Thoracic aorta (tissue), 2 donors: Measurements from ENCODE around the gene RDH12. TPM values are rescaled to one million over a fixed set of nuclear protein-coding genes. Genes with fewer than 3 reads are reported as not detected.
"Not testable (repeated sequence)": the region's sequence is repeated elsewhere in the genome, so short reads cannot be mapped to it uniquely, and the experiment has no call there.

Source experiments
- ATAC-seq: fragments of 150-250 bp; one replicate; pipeline ENCODE4 v1.8.0; 2017; ENCODE audit warnings: low read depth; ENCODE audit not compliant: insufficient number of reproducible peaks, low FRiP score
- DNase-seq: peaks from one replicate; pipeline ENCODE4 v3.0.0-alpha.2; 2020; ENCODE audit warnings: low spot score
- H3K27ac ChIP-seq, 2 donors: fragments of 200-600 bp; sonication (generic); 1 replicate in 1 of 2; 2 replicates in 1 of 2; pipeline ENCODE4 v1.5.1; 2016; ENCODE audit warnings: mild to moderate bottlenecking in 2 of 2, moderate library complexity in 2 of 2
- H3K27me3 ChIP-seq: fragments of 200-600 bp; sonication (generic); replicated peaks from 2 replicates; pipeline ENCODE4 v1.6.0; 2016; ENCODE audit warnings: mild to moderate bottlenecking; ENCODE audit not compliant: insufficient read depth
- H3K36me3 ChIP-seq: fragments of 200-600 bp; sonication (generic); one replicate; pipeline ENCODE4 v1.5.1; 2016
- H3K4me1 ChIP-seq, 2 donors: fragments of 200-600 bp; sonication (generic); 1 replicate in 1 of 2; 2 replicates in 1 of 2; pipeline versions ENCODE4 v1.5.1 to v1.6.0; 2016; ENCODE audit warnings: low read depth in 2 of 2, mild to moderate bottlenecking in 1 of 2; ENCODE audit not compliant: control insufficient read depth in 1 of 2
- H3K4me3 ChIP-seq: fragments of 200-600 bp; sonication (generic); 2 replicates; pipeline ENCODE4 v1.5.1; 2016; ENCODE audit warnings: mild to moderate bottlenecking
- H3K9me3 ChIP-seq: fragments of 200-600 bp; sonication (generic); 2 replicates; pipeline ENCODE4 v1.5.1; 2016
- CTCF ChIP-seq: fragments of 200-600 bp; sonication (generic); IDR thresholded peaks from one replicate; pipeline ENCODE4 v1.5.1; 2019; ENCODE audit warnings: antibody characterized with exemption
- total RNA-seq, 2 donors: library from RNA; depleted of rRNA; stranded (reverse); fragments of >200 nt; gene quantifications; one replicate each; pipeline versions ENCODE4 v1.1.0 to v1.2.3, GENCODE V29; 2016

RDH12 gene
- total RNA-seq, 2 donors from 2014 or later = not detected

GRCh38 chr14:67703997-67704396, 2.3 kb downstream of the RDH12 start:
- no peak overlapping the region for H3K27ac ChIP-seq
- DNase-seq (no peak), ATAC-seq (no peak)
- no peak for TF ChIP-seq CTCF
- H3K27me3 ChIP-seq = no peaks in the 10 kb centered on the region
- H3K36me3 ChIP-seq = no peaks in the 10 kb centered on the region
- no peaks in the 10 kb centered on the region for H3K9me3 ChIP-seq
- H3K4me1 ChIP-seq = no peaks in the 10 kb centered on the region
- no peak overlapping the region for H3K4me3 ChIP-seq

DNA sequence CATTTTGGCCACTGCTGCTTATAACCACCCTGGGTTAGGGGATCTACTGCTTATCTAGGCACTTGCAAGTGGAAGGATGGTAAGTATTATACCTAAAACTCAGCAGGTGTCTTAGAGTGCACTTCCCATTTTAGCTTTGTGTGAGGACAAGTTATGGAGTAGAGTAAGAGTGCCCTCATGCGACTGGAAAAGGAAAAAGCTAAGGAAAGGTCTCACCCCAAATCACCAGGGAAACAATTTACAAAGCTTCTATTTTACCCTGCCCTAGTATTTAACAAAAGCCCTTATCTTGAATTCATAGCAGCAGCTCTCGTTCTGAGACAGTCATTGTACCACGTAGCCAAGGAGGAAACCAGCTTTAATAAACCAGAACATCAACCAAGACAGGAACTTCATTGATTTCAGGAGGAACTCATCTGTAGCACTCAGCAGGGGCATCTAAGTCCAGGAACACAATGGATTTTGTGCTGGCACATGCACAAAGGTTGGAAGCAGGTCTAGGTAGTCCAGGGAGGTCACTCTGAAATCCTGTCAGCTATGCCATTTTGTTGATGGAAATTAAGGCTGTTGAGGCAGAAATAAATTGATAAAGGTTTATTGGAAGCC, 2.9 kb downstream of the RDH12 start:
- Histone ChIP-seq H3K27me3 (no peaks in the 10 kb centered on the region), H3K4me1 (no peaks in the 10 kb centered on the region), H3K4me3 (no peak overlapping the region), H3K27ac (no peak overlapping the region), H3K36me3 (no peaks in the 10 kb centered on the region), H3K9me3 (no peaks in the 10 kb centered on the region)
- TF ChIP-seq CTCF = peak; percentile 53
- ATAC-seq (no peak), DNase-seq (no peak)

DNA sequence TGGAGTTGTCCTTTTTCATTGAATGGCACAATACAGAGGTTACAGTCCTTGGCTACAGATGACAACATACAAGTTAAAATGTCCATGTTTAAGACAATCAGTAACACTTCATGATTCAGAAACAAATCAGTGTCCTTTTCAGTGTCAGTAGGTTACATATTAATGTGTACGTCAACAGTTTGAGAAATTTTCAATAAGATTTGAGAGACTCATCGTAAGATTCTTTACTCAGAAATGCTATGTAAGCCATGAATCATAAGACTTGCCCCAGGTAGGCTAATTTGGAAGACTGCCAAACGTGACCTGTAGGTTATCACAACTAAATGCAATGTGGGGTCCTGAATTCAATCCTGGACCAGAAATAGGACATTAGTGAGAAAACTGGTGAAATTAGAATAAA, 3.5 kb downstream of the RDH12 start:
- H3K9me3 ChIP-seq = no peaks in the 10 kb centered on the region
- H3K4me1 ChIP-seq = no peaks in the 10 kb centered on the region
- H3K27me3 ChIP-seq = no peaks in the 10 kb centered on the region
- H3K36me3 ChIP-seq = no peaks in the 10 kb centered on the region
- no peak overlapping the region for H3K27ac ChIP-seq
- ATAC-seq (no peak), DNase-seq (no peak)
- H3K4me3 ChIP-seq = no peak overlapping the region
- no peak for TF ChIP-seq CTCF

GRCh38 chr14:67709346-67709745, 7.7 kb downstream of the RDH12 start:
- not testable (repeated sequence) for DNase-seq, ATAC-seq, H3K36me3 ChIP-seq, H3K9me3 ChIP-seq, H3K27ac ChIP-seq, H3K4me3 ChIP-seq, H3K27me3 ChIP-seq, H3K4me1 ChIP-seq

DNA sequence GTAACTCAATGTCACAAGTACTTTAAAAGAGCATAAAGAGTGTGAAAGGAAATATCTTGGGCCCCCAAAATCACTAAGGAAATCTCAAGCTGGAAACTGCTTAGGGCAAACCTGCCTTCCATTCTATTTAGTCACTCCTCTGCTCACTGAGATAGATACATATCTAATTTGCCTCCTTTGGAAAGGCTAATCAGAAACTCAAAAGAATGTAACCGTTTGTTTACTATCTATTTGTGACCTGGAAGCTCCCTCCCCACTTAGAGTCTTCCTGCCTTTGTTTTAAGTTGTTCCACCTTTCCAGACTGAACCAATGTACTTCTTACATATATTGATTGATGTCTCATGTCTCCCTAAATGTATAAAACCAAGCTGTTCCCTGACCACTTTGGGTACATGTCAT, 8.1 kb downstream of the RDH12 start:
- not testable (repeated sequence) for H3K27me3 ChIP-seq, H3K27ac ChIP-seq, H3K4me1 ChIP-seq, DNase-seq, H3K9me3 ChIP-seq, H3K4me3 ChIP-seq, ATAC-seq, H3K36me3 ChIP-seq

- H3K27ac ChIP-seq = no peak overlapping the region
- no peaks in the 10 kb centered on the region for H3K36me3 ChIP-seq
- H3K4me3 ChIP-seq = no peak overlapping the region
- no peak for ATAC-seq
- no peaks in the 10 kb centered on the region for H3K9me3 ChIP-seq
- H3K27me3 ChIP-seq = no peaks in the 10 kb centered on the region
- TF ChIP-seq CTCF = no peak
- no peaks in the 10 kb centered on the region for H3K4me1 ChIP-seq
- DNase-seq = no peak
Measured at GRCh38 chr14:67710209-67710608, 8.5 kb downstream of the RDH12 start.
